Lower leg skin (tissue), 3 donors: ENCODE results near the gene ICA1.

ENCODE experiments used
- POLR2A ChIP-seq, 2 donors: fragments of 450-650 bp; IDR thresholded peaks; one replicate each; pipeline ENCODE4 v1.6.1; 2016 to 2017; ENCODE audit warnings: antibody characterized with exemption in 2 of 2, mild to moderate bottlenecking in 1 of 2, moderate library complexity in 1 of 2
- TF ChIP-seq, protein P1 (sequence below), 3 donors: fragments of 450-650 bp; IDR thresholded peaks; one replicate each; pipeline ENCODE4 v1.5.1; 2016; ENCODE audit warnings: antibody characterized with exemption in 3 of 3, mild to moderate bottlenecking in 3 of 3, moderate library complexity in 2 of 3

DNA sequence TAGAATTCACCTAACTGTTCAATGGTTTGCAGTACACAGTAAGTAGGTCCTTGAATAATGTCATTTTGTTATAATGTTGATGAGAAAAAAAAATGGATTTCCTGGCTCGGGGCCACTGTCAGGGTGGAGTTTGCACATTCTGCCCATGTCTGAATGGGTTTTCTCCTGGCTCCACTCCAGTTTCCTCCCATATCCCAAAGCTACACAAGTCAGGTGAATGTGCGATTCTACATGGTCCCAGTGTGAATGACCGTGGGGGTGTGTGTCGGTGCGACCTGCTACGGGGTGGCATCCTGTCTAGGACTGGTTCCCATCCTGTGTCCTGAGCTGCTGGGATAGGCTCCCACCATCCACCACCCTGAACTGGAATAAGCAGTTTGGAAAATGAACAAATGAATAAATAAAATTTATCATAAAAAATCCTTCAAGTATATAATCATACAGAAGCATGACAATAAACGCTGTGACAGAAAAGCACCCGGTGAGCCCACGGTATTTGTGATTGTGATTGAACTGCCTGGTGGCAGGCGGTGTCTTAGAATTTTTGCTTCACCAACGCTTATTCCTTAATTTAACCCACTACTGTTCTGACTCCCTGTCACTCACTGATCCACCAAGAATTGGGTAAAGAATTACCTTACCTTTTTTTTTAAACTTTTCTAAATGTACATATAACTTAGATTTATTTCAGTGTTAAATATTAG, 114.1 kb downstream of the ICA1 start:
- no peak for TF ChIP-seq POLR2A (IDR thresholded peaks at IDR 0.05)
- TF ChIP-seq, protein P1, sequence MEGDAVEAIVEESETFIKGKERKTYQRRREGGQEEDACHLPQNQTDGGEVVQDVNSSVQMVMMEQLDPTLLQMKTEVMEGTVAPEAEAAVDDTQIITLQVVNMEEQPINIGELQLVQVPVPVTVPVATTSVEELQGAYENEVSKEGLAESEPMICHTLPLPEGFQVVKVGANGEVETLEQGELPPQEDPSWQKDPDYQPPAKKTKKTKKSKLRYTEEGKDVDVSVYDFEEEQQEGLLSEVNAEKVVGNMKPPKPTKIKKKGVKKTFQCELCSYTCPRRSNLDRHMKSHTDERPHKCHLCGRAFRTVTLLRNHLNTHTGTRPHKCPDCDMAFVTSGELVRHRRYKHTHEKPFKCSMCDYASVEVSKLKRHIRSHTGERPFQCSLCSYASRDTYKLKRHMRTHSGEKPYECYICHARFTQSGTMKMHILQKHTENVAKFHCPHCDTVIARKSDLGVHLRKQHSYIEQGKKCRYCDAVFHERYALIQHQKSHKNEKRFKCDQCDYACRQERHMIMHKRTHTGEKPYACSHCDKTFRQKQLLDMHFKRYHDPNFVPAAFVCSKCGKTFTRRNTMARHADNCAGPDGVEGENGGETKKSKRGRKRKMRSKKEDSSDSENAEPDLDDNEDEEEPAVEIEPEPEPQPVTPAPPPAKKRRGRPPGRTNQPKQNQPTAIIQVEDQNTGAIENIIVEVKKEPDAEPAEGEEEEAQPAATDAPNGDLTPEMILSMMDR (IDR thresholded peaks at IDR 0.05) = no peak
